Measurements from ENCODE around the gene ANLN.
"Not testable (repeated sequence)": the region's sequence is repeated elsewhere in the genome, so short reads cannot be mapped to it uniquely, and the experiment has no call there.

Gene ANLN

GRCh38 chr7:36379831-36380504, 9.7 kb upstream of the ANLN start:
- Histone ChIP-seq H3K9me3 (ENCODE audit: control insufficient read depth, low read length) (peaks cover 6% of the 10 kb centered on the region), H3K4me3 (ENCODE audit: extremely low read depth, insufficient read depth, low read length, poor library complexity, severe bottlenecking) (no peak overlapping the region), H3K27ac (ENCODE audit: low read depth, low read length, severe bottlenecking) (no peak overlapping the region), H3K4me1 (ENCODE audit: control insufficient read depth, insufficient read depth, low read length, poor library complexity, severe bottlenecking) (no peaks in the 10 kb centered on the region), H3K36me3 (ENCODE audit: control insufficient read depth, insufficient read depth, low read length) (no peaks in the 10 kb centered on the region)
- 83 to 88% methylated on average over 2 of the region's 2 CpGs for WGBS, 2 experiments (ENCODE audit: insufficient coverage in 2 of 2)

GRCh38 chr7:36381056-36381455, 8.6 kb upstream of the ANLN start:
- Histone ChIP-seq H3K27ac (ENCODE audit: low read depth, low read length, severe bottlenecking) (no peak overlapping the region), H3K4me3 (ENCODE audit: extremely low read depth, insufficient read depth, low read length, poor library complexity, severe bottlenecking) (no peak overlapping the region), H3K36me3 (ENCODE audit: control insufficient read depth, insufficient read depth, low read length) (no peaks in the 10 kb centered on the region), H3K9me3 (ENCODE audit: control insufficient read depth, low read length) (peaks cover 6% of the 10 kb centered on the region), H3K4me1 (ENCODE audit: control insufficient read depth, insufficient read depth, low read length, poor library complexity, severe bottlenecking) (no peaks in the 10 kb centered on the region)
- 92% methylated on average over 2 of the region's 2 CpGs; no CpG with 5 or more reads in 1 of the 2 experiments for WGBS, 2 experiments (ENCODE audit: insufficient coverage in 2 of 2)

GRCh38 chr7:36383284-36383683, 6.4 kb upstream of the ANLN start:
- H3K27ac ChIP-seq (ENCODE audit: low read depth, low read length, severe bottlenecking); H3K4me1 ChIP-seq (ENCODE audit: control insufficient read depth, insufficient read depth, low read length, poor library complexity, severe bottlenecking); H3K4me3 ChIP-seq (ENCODE audit: extremely low read depth, insufficient read depth, low read length, poor library complexity, severe bottlenecking); H3K36me3 ChIP-seq (ENCODE audit: control insufficient read depth, insufficient read depth, low read length); H3K9me3 ChIP-seq (ENCODE audit: control insufficient read depth, low read length): not testable (repeated sequence)
- WGBS, 2 experiments (ENCODE audit: insufficient coverage in 2 of 2): no CpG with 5 or more reads among the region's 3 CpGs

DNA sequence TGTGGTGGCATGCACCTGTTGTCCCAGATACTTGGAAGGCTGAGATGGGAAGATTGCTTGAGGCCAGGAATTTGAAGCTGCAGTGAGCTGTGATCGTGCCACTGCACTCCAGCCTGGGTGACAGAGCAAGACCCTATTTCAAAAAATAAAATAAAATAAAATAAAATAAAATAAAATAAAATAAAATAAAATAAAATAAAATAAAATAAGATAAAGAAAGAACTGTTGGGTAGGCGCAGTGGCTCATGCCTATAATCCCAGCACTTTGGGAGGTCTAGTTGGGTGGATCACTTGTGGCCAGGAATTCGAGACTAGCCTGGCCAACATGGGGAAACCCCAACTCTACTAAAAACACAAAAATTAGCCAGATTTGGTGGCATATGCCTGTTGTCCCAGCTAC, 4.0 kb upstream of the ANLN start:
- H3K4me1 ChIP-seq (ENCODE audit: control insufficient read depth, insufficient read depth, low read length, poor library complexity, severe bottlenecking); H3K27ac ChIP-seq (ENCODE audit: low read depth, low read length, severe bottlenecking); H3K9me3 ChIP-seq (ENCODE audit: control insufficient read depth, low read length); H3K4me3 ChIP-seq (ENCODE audit: extremely low read depth, insufficient read depth, low read length, poor library complexity, severe bottlenecking); H3K36me3 ChIP-seq (ENCODE audit: control insufficient read depth, insufficient read depth, low read length): not testable (repeated sequence)
- 83% methylated on average over 1 of the region's 3 CpGs; no CpG with 5 or more reads in 1 of the 2 experiments for WGBS, 2 experiments (ENCODE audit: insufficient coverage in 2 of 2)

DNA sequence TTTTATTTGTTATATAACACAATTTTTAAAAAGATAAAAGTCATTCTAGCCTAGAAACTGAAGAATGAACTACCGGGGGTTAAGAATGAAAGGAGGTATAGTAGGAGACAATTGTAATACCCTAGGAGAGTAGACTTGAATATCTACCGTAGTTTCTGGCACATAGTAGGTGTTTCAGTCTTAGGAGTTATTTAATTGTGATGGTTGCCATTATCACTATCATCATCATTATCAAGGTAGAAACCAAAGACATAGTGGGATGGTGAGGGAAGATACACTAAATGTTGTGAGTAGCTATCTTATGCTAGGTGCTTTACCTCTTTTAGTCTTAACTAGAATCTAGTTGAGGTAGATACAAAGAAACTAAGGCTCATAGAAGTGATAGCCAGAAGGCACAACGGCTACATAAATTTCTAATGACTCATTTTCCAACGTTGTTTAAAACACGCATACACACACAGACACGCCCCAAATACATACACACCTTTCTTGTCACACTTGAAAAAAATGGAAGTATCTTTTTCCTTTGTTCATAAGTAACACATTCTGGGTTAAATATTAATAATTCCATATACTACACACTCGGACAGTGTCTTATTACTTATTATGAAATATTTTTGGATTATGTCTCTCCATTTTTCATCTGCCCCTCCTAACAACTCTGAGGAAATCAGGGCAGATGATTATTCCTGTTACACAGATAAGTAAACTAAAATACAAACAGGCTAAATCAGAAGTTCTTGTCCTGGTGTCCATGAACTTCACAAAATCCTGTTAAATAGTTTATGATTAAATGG, 2.0 kb upstream of the ANLN start:
- no peaks in the 10 kb centered on the region for H3K36me3 ChIP-seq (ENCODE audit: control insufficient read depth, insufficient read depth, low read length)
- H3K27ac ChIP-seq (ENCODE audit: low read depth, low read length, severe bottlenecking): no peak overlapping the region
- no peak overlapping the region for H3K4me3 ChIP-seq (ENCODE audit: extremely low read depth, insufficient read depth, low read length, poor library complexity, severe bottlenecking)
- 88% methylated on average over 4 of the region's 7 CpGs; no CpG with 5 or more reads in 1 of the 2 experiments for WGBS, 2 experiments (ENCODE audit: insufficient coverage in 2 of 2)
- peaks cover 6% of the 10 kb centered on the region for H3K4me1 ChIP-seq (ENCODE audit: control insufficient read depth, insufficient read depth, low read length, poor library complexity, severe bottlenecking)
- no peaks in the 10 kb centered on the region for H3K9me3 ChIP-seq (ENCODE audit: control insufficient read depth, low read length)

DNA sequence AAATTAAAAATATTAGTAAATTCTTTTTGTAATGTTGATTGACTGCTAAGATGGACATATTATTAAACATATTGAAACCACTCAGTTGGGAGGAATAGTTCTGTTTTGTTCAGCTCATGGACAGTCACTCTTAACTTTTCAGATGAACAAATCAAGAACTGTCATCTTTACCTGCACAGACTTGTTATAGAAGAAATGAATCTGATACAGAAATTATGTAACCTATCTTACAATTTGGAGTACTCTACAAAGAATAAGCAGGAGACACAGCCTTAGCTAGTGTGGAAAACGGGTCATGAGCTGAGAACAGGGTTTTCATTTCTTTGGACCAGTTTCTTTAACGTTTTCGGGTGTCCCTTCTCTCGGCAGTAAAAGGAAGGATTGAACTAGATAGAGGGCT, 1.2 kb upstream of the ANLN start:
- peaks cover 6% of the 10 kb centered on the region for H3K4me1 ChIP-seq (ENCODE audit: control insufficient read depth, insufficient read depth, low read length, poor library complexity, severe bottlenecking)
- H3K4me3 ChIP-seq (ENCODE audit: extremely low read depth, insufficient read depth, low read length, poor library complexity, severe bottlenecking): no peak overlapping the region
- H3K27ac ChIP-seq (ENCODE audit: low read depth, low read length, severe bottlenecking): peak overlapping the region; percentile 20
- WGBS, 2 experiments (ENCODE audit: insufficient coverage in 2 of 2): 90 to 92% methylated on average over 4 of the region's 4 CpGs
- peaks cover under 1% of the 10 kb centered on the region for H3K36me3 ChIP-seq (ENCODE audit: control insufficient read depth, insufficient read depth, low read length)
- no peaks in the 10 kb centered on the region for H3K9me3 ChIP-seq (ENCODE audit: control insufficient read depth, low read length)

DNA sequence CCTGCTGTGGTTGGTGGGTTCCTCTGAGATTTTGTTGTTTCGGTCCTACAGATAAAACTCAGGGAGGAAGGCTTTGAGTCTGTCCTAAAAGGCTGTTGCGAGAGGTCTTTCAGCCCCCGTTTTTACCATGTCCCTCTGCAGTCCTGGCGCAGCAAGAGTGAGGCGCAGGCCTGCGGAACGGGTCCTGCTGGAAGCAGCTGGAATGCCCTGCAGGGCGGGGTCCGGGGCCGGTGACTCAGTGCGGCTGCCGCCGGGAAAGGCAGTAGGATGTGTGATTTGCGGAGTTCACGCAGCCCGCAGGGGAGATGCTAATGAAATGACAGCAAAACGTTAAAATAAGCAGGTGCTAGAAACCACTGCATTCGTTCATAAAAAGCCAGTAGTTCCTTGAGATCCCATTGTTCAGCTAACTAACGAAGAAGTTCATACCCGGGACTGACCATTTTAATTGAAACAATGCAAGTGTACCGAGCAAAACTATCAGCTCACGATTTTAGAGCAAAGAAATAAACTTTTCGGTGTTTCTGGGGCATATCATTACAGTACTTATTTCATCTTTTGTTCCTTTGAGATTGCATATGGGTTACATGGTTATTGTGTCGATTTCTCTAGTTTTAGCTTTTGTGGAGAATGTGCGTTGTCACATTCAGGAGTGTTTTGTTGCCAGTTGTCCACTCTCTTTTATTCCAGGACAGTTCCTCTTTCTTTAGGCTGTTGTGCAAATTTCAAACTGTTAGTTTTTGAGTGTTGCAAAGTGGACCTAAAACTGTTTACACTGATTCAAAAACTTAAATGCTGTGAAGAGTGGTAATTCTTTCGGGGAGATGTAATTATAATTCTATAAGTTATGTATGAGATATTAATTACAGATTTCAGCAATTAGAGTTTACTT, 783 bp downstream of the ANLN start:
- peaks cover 12% of the 10 kb centered on the region for H3K36me3 ChIP-seq (ENCODE audit: control insufficient read depth, insufficient read depth, low read length)
- peaks cover 9% of the 10 kb centered on the region for H3K9me3 ChIP-seq (ENCODE audit: control insufficient read depth, low read length)
- 0 to 1% methylated on average over 20 to 21 of the region's 26 CpGs for WGBS, 2 experiments (ENCODE audit: insufficient coverage in 2 of 2)
- peaks cover 6% of the 10 kb centered on the region for H3K4me1 ChIP-seq (ENCODE audit: control insufficient read depth, insufficient read depth, low read length, poor library complexity, severe bottlenecking)
- peak overlapping the region; percentile 94 for H3K27ac ChIP-seq (ENCODE audit: low read depth, low read length, severe bottlenecking)
- peak overlapping the region; percentile 96 for H3K4me3 ChIP-seq (ENCODE audit: extremely low read depth, insufficient read depth, low read length, poor library complexity, severe bottlenecking)

GRCh38 chr7:36391436-36392198, 2.0 kb downstream of the ANLN start:
- Histone ChIP-seq H3K4me3 (ENCODE audit: extremely low read depth, insufficient read depth, low read length, poor library complexity, severe bottlenecking) (peak overlapping the region; percentile 96), H3K4me1 (ENCODE audit: control insufficient read depth, insufficient read depth, low read length, poor library complexity, severe bottlenecking) (peaks cover 9% of the 10 kb centered on the region), H3K36me3 (ENCODE audit: control insufficient read depth, insufficient read depth, low read length) (peaks cover 22% of the 10 kb centered on the region), H3K27ac (ENCODE audit: low read depth, low read length, severe bottlenecking) (no peak overlapping the region), H3K9me3 (ENCODE audit: control insufficient read depth, low read length) (peaks cover 12% of the 10 kb centered on the region)
- 62 to 65% methylated on average over 6 to 8 of the region's 10 CpGs for WGBS, 2 experiments (ENCODE audit: insufficient coverage in 2 of 2)

- Histone ChIP-seq H3K27ac (ENCODE audit: low read depth, low read length, severe bottlenecking) (no peak overlapping the region), H3K4me3 (ENCODE audit: extremely low read depth, insufficient read depth, low read length, poor library complexity, severe bottlenecking) (no peak overlapping the region), H3K4me1 (ENCODE audit: control insufficient read depth, insufficient read depth, low read length, poor library complexity, severe bottlenecking) (peaks cover 9% of the 10 kb centered on the region), H3K36me3 (ENCODE audit: control insufficient read depth, insufficient read depth, low read length) (peaks cover 43% of the 10 kb centered on the region), H3K9me3 (ENCODE audit: control insufficient read depth, low read length) (peaks cover 12% of the 10 kb centered on the region)
- WGBS, 2 experiments (ENCODE audit: insufficient coverage in 2 of 2): 80 to 100% methylated on average over 1 of the region's 1 CpG
Observed at GRCh38 chr7:36393826-36394225, 4.2 kb downstream of the ANLN start.
